Epithelial cell of esophagus (primary cell): ENCODE data around the gene MVD.

ENCODE experiments used
- DNase-seq: peaks from one replicate; pipeline ENCODE4 v3.0.0; 2010; ENCODE audit warnings: low read depth
- H3K4me3 ChIP-seq: 2 replicates; pipeline ENCODE4 v1.5.1; 2011; ENCODE audit warnings: mild to moderate bottlenecking, low read length, control low read depth
- CTCF ChIP-seq: IDR thresholded peaks from 2 replicates; pipeline ENCODE4 v1.5.1; 2011; ENCODE audit warnings: low read depth, mild to moderate bottlenecking, low read length, control low read depth, inconsistent platforms; ENCODE audit not compliant: insufficient read depth; ENCODE audit errors: missing control alignments

The MVD gene

DNA sequence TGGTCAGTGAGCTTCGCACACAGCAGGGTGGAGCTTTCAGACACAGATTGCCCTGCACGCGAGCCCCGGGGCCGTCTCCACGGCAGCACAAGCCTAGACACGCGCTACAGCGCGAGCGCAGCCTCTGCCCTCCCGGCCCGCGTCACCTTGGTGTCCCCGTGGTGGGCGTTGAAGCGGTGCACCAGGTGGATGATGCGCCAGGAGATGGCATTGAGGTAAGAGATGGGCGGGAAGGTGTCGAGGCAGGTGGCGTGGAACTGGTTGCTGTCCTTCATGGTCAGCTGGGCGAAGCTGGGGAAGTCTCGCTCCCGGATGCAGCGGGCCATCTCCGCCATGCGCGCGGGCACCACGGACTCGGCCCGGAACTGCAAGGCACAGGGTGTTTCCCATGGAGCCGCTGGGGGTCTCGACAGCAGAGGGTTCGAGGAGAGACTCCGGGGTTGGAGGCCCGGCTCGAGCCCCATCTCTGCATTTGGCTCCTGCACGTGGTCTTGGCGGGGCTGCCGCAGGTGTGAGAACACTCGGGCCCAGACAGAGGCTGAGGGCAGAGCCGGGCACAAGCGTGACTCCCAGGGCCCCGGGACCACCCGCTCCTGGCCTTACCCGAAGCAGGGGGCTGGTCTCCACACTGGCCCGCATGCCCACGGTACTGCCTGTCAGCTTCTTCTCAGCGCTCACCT, 7.7 kb downstream of the MVD start:
- H3K4me3 ChIP-seq: no peak overlapping the region
- TF ChIP-seq CTCF: no peak
- DNase-seq: no peak

DNA sequence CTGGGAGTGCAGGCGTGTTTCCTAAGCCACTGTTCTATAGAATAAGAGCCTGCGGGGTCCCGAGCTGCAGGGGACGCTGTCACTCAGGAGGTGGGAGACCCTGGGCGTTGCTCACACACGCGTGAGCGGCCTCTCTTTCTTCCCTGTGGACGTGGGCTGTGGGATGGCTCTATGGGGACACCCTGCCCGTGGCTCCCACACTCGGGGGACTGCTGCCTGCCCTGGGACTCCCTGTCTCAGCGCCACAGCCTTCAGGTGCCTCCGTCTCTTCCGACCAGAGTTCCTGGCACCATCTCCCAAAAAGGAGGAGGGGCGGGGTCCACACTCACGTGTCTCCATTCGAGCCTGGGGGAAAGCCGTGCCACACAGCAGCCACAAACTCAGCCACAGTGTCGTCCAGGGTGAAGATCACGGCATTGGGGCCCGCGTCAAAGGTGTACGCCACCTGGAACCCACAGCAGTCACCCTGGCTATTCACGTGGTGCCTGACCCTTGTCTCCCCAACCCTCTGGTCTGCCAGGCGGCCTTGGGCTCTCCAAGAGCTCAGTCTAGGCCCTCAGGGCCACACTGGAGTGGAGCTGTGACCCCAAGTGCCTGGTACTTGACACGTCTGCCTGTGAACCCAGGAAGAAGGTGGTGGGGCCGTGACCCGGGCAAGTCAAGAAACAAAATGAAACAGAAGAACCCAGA, 8.4 kb downstream of the MVD start:
- DNase-seq: no peak
- TF ChIP-seq CTCF: no peak
- no peak overlapping the region for H3K4me3 ChIP-seq

GRCh38 chr16:88653596-88654362, 9.1 kb downstream of the MVD start:
- DNase-seq: no peak
- no peak for TF ChIP-seq CTCF
- H3K4me3 ChIP-seq: no peak overlapping the region

DNA sequence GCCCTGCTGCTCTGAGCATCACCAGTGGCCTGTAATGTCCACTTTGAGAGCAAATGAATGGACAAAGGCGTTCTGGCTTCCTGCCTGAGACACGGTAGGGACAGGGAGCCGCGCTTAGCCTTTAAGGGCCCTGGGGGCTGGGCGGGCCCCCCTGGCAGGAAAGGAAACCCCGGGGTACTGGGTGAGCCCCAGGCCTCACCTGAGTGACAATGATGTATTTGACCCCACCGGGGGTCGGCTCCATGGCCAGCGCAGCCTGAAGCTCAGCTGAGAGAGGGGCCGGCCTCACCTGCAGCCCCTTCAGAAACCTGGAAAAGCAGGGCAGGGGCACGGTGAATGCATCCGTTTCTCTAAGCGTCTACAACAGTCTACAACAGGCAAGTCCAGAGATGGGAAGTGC, 9.8 kb downstream of the MVD start:
- H3K4me3 ChIP-seq: no peak overlapping the region
- no peak for DNase-seq
- no peak for TF ChIP-seq CTCF

GRCh38 chr16:88652762-88653063, 10.2 kb downstream of the MVD start:
- TF ChIP-seq CTCF: no peak
- no peak overlapping the region for H3K4me3 ChIP-seq
- DNase-seq: no peak

DNA sequence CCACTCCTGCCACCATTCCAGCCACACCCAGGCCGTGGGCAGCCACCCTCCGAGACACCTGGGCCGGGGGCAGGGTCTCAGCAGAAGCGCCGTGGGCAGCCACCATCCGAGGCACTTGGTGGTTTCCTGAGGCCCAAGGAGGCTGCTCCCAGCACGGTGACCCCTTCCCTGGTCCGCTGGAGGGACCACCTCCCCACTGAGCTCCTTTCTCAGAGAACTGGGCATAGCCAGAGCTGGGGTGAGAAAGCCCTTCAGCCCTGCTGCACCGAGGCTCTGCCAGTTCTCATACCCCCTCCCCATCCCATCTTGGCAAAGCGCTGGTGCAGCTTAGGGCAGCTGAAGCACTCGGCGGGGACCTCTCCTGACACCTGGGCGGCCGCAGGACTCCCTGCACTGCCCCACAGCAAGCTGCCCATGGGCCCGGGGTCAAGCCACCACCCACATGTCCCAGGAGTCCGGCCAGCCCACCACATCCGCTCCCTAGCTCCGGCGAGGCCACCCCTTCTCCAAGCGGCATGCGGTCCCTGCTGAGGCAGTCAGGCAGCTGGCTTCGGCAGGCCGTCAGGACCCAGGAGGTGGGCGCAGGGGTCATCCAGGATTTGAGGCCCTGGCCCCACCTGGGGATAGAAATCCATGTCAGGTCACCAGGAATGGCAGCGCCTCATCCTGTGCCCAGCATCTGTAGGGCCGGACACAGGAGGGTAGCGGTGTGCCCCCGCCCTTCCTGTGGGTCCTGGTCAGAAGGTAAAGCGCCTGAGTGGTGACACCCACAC, 10.7 kb downstream of the MVD start:
- H3K4me3 ChIP-seq: no peak overlapping the region
- DNase-seq: no peak
- TF ChIP-seq CTCF: no peak
